GM12878 (cell line): ENCODE data around the gene ATF7. TPM values are rescaled to one million over a fixed set of nuclear protein-coding genes. Genes with fewer than 3 reads are reported as not detected.

Source experiments
- BCL3 ChIP-seq: IDR thresholded peaks from 2 replicates; pipeline ENCODE4 v1.6.1; 2011; ENCODE audit warnings: borderline replicate concordance, low read depth, mild to moderate bottlenecking, moderate library complexity, low read length; ENCODE audit not compliant: insufficient read depth, poor library complexity, severe bottlenecking
- CHD2 ChIP-seq: IDR thresholded peaks from 2 replicates; pipeline ENCODE4 v1.6.1; 2011; ENCODE audit warnings: low read depth, low read length, improper control_type of control experiment, borderline replicate concordance
- CREB1 ChIP-seq: IDR thresholded peaks from 2 replicates; pipeline ENCODE4 v1.6.1; 2012; ENCODE audit warnings: low read depth, mild to moderate bottlenecking, inconsistent platforms
- FOS ChIP-seq: IDR thresholded peaks from 3 replicates; pipeline ENCODE4 v1.6.1; 2011; ENCODE audit warnings: borderline replicate concordance; ENCODE audit not compliant: insufficient read length; ENCODE audit errors: extremely low read depth
- IKZF1 ChIP-seq: fragments of 450-650 bp; conservative IDR thresholded peaks from 2 replicates; pipeline ENCODE4 v1.6.1; 2017; ENCODE audit warnings: antibody characterized with exemption, mild to moderate bottlenecking
- IKZF2 ChIP-seq, 2 experiments: fragments of 450-650 bp; IDR thresholded peaks; 2 replicates each; pipeline ENCODE4 v1.6.1; 2017; ENCODE audit warnings: mild to moderate bottlenecking in 2 of 2, moderate library complexity in 2 of 2
- IRF5 ChIP-seq: fragments of 450-650 bp; IDR thresholded peaks from 2 replicates; pipeline ENCODE4 v1.6.1; 2017; ENCODE audit warnings: borderline replicate concordance
- JUNB ChIP-seq: IDR thresholded peaks from 2 replicates; pipeline ENCODE4 v1.6.1; 2016; ENCODE audit warnings: antibody characterized with exemption, mild to moderate bottlenecking
- LARP7 ChIP-seq: fragments of 450-650 bp; IDR thresholded peaks from 2 replicates; pipeline ENCODE4 v1.6.1; 2017; ENCODE audit warnings: mild to moderate bottlenecking
- MEF2A ChIP-seq: IDR thresholded peaks from 2 replicates; pipeline ENCODE4 v1.6.1; 2011; ENCODE audit warnings: low read depth, mild to moderate bottlenecking, low read length, moderate library complexity; ENCODE audit not compliant: insufficient read depth
- MEF2B ChIP-seq: fragments of 450-650 bp; IDR thresholded peaks from 2 replicates; pipeline ENCODE4 v1.6.1; 2018; ENCODE audit warnings: mild to moderate bottlenecking, moderate library complexity; ENCODE audit not compliant: partially characterized antibody, poor library complexity, severe bottlenecking
- MTA2 ChIP-seq: fragments of 450-650 bp; IDR thresholded peaks from 2 replicates; pipeline ENCODE4 v1.6.1; 2016; ENCODE audit warnings: low read depth, mild to moderate bottlenecking, moderate library complexity
- MXI1 ChIP-seq: fragments of 150-350 bp; IDR thresholded peaks from 2 replicates; pipeline ENCODE4 v1.6.1; 2011; ENCODE audit warnings: low read depth, mild to moderate bottlenecking, inconsistent platforms, low read length, improper control_type of control experiment
- NBN ChIP-seq: fragments of 450-650 bp; IDR thresholded peaks from 2 replicates; pipeline ENCODE4 v1.6.1; 2016
- POLR2A ChIP-seq: IDR thresholded peaks from 2 replicates; pipeline ENCODE4 v1.6.1; 2011; ENCODE audit warnings: low read depth, mild to moderate bottlenecking, low read length
- POLR2AphosphoS2 ChIP-seq: IDR thresholded peaks from 2 replicates; pipeline ENCODE4 v1.6.1; 2011; ENCODE audit warnings: low read depth, mild to moderate bottlenecking, low read length, improper control_type of control experiment, moderate library complexity
- POLR2AphosphoS5 ChIP-seq: IDR thresholded peaks from 2 replicates; pipeline ENCODE4 v1.6.1; 2011; ENCODE audit warnings: mild to moderate bottlenecking, low read length, inconsistent platforms
- SIN3A ChIP-seq: IDR thresholded peaks from 2 replicates; pipeline ENCODE4 v1.6.1; 2012; ENCODE audit warnings: low read depth, low read length, improper control_type of control experiment
- SMAD1 ChIP-seq: fragments of 450-650 bp; IDR thresholded peaks from 2 replicates; pipeline ENCODE4 v1.6.1; 2018; ENCODE audit warnings: mild to moderate bottlenecking, low read depth; ENCODE audit not compliant: partially characterized antibody
- TCF12 ChIP-seq: IDR thresholded peaks from 2 replicates; pipeline ENCODE4 v1.6.1; 2011; ENCODE audit warnings: low read depth, mild to moderate bottlenecking, low read length
- TCF3 ChIP-seq: IDR thresholded peaks from 2 replicates; pipeline ENCODE4 v1.6.1; 2012; ENCODE audit warnings: low read depth, mild to moderate bottlenecking, low read length, borderline replicate concordance; ENCODE audit not compliant: insufficient read depth
- polyA plus RNA-seq, 11 experiments: library from polyadenylated mRNA; depleted of rRNA in 4 of 11; unstranded in 6 of 11; stranded (reverse) in 5 of 11; fragments of >200 nt; fragmentation: Nextera tagmentation in 4 of 11; fragmentation: Illumina TruSeq in 1 of 11; extraction: Ambion mirVana in 4 of 11; extraction: Trizol in 1 of 11; gene quantifications; 1 replicate in 1 of 11; 2 replicates in 10 of 11; pipeline versions ENCODE4 v1.2.1 to v1.2.3, GENCODE V29; 2011 to 2016; ENCODE audit warnings: inconsistent platforms in 2 of 11, missing spikeins in 2 of 11, low read depth in 1 of 11
- total RNA-seq, 4 experiments: library from RNA; depleted of rRNA in 3 of 4; stranded (reverse); fragments of >200 nt in 3 of 4; fragmentation: Illumina TruSeq in 1 of 4; extraction: Trizol in 1 of 4; gene quantifications; 2 replicates each; pipeline versions ENCODE4 v1.2.1 to v1.2.3, GENCODE V29; 2013 to 2021
- TF ChIP-seq, protein P1 (sequence below): IDR thresholded peaks from 2 replicates; pipeline ENCODE4 v1.6.1; 2012; ENCODE audit warnings: low read depth, low read length, improper control_type of control experiment
- TF ChIP-seq, protein P2 (sequence below), 3 experiments: IDR thresholded peaks in 2 of 3; conservative IDR thresholded peaks in 1 of 3; 2 replicates each; pipeline ENCODE4 v1.5.1; 2011; ENCODE audit warnings: low read depth in 3 of 3, low read length in 3 of 3, mild to moderate bottlenecking in 3 of 3, control low read depth in 2 of 3, moderate library complexity in 2 of 3, inconsistent platforms in 1 of 3, mixed read lengths in 1 of 3; ENCODE audit not compliant: control insufficient read depth in 2 of 3, insufficient read depth in 1 of 3; ENCODE audit errors: extremely low read depth in 1 of 3

ATF7 gene
- total and polyA plus RNA-seq, 10 of the 15 experiments (the other 5 are each of a cell fraction or from before 2014, with no cell fraction given), result 9.1 to 30.7 (median 21.8) TPM

DNA sequence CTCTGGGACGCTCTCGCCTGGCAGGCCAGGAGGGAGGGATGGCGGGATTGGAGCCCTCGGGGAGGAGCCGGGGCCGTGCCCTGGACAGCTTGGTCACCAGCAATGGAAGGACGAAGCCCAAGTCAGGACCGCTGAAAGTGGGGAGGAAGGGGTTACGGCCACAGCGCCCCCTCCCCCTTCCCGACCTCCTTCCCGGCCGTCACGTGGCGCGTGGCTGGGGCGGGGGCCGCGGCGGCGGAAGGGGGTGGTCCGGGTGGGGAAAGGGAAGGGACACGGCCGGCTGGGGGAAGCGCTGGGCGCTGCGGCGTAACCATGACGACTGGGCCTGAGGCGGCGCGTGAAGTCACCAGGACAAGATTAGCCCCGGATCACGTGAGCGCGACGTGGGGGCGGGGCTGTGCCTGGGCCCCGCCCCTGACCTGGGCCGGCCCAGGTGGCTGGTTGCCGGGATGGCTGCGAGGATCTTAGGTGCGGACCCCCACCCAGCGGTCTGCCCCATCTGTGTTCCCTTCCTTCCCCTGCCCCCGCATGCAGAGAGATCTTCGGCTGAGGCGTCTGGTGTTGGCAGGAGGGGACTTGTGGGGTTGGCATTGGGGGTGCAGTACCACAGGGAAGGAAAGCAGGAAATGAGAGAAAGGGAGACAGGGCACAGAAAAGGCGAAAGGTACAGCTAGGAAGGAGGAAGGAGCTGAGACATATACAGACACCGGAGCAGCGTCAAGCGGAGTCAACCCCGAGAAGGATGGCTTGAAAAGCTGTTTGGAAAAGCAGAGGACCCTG lies 133.2 kb downstream of the ATF7 start (continued):
- TF ChIP-seq IKZF2 (IDR thresholded peaks at IDR 0.05), result no peak; a peak in 1 of 4 replicates
- peak; percentile 51; the same call in 1 of the 2 replicates for TF ChIP-seq POLR2AphosphoS2
- TF ChIP-seq TCF12, result 0 out of 2 replicates have a peak, but pooled peaks have one; percentile 18
- TF ChIP-seq SIN3A, result peak; percentile 70; the same call in 1 of the 2 replicates
- TF ChIP-seq BCL3, result no peak
- TF ChIP-seq LARP7, result no peak
- TF ChIP-seq CREB1, result peak; percentile 63
- TF ChIP-seq MXI1, result peak; percentile 87
- TF ChIP-seq, protein P1, sequence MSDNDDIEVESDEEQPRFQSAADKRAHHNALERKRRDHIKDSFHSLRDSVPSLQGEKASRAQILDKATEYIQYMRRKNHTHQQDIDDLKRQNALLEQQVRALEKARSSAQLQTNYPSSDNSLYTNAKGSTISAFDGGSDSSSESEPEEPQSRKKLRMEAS, result peak; percentile 92
- 0 out of 2 replicates have a peak, but pooled peaks have one; percentile 56 for TF ChIP-seq TCF3
- no peak for TF ChIP-seq JUNB
- peak; percentile 31; the same call in 1 of the 2 replicates for TF ChIP-seq MTA2
- TF ChIP-seq POLR2A, result peak; percentile 83
- TF ChIP-seq MEF2A, result peak; percentile 83
- TF ChIP-seq NBN, result 0 out of 2 replicates have a peak, but pooled peaks have one; percentile 57
- peak; percentile 62 for TF ChIP-seq SMAD1
- TF ChIP-seq CHD2, result peak; percentile 35; the same call in 1 of the 2 replicates
- peak; percentile 47; the same call in 1 of the 2 replicates for TF ChIP-seq IKZF1
- TF ChIP-seq FOS, result no peak
- TF ChIP-seq MEF2B, result peak; percentile 60
- TF ChIP-seq, protein P2, sequence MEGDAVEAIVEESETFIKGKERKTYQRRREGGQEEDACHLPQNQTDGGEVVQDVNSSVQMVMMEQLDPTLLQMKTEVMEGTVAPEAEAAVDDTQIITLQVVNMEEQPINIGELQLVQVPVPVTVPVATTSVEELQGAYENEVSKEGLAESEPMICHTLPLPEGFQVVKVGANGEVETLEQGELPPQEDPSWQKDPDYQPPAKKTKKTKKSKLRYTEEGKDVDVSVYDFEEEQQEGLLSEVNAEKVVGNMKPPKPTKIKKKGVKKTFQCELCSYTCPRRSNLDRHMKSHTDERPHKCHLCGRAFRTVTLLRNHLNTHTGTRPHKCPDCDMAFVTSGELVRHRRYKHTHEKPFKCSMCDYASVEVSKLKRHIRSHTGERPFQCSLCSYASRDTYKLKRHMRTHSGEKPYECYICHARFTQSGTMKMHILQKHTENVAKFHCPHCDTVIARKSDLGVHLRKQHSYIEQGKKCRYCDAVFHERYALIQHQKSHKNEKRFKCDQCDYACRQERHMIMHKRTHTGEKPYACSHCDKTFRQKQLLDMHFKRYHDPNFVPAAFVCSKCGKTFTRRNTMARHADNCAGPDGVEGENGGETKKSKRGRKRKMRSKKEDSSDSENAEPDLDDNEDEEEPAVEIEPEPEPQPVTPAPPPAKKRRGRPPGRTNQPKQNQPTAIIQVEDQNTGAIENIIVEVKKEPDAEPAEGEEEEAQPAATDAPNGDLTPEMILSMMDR (IDR thresholded peaks at IDR 0.05 in 2 of 3, conservative IDR thresholded peaks at IDR 0.05 in 1 of 3; ENCODE audit: control insufficient read depth in 2 of 3, extremely low read depth in 1 of 3, insufficient read depth in 1 of 3, low read depth in 3 of 3, low read length in 3 of 3), result no peak
- peak; percentile 45; the same call in 1 of the 2 replicates for TF ChIP-seq POLR2AphosphoS5
- no peak for TF ChIP-seq IRF5
